ENCODE results near the gene KRTAP5-1. TPM values are rescaled to one million over a fixed set of nuclear protein-coding genes. Genes with fewer than 3 reads are reported as not detected.

The KRTAP5-1 gene
- total RNA-seq, 2 experiments from 2014 or later: not detected

DNA sequence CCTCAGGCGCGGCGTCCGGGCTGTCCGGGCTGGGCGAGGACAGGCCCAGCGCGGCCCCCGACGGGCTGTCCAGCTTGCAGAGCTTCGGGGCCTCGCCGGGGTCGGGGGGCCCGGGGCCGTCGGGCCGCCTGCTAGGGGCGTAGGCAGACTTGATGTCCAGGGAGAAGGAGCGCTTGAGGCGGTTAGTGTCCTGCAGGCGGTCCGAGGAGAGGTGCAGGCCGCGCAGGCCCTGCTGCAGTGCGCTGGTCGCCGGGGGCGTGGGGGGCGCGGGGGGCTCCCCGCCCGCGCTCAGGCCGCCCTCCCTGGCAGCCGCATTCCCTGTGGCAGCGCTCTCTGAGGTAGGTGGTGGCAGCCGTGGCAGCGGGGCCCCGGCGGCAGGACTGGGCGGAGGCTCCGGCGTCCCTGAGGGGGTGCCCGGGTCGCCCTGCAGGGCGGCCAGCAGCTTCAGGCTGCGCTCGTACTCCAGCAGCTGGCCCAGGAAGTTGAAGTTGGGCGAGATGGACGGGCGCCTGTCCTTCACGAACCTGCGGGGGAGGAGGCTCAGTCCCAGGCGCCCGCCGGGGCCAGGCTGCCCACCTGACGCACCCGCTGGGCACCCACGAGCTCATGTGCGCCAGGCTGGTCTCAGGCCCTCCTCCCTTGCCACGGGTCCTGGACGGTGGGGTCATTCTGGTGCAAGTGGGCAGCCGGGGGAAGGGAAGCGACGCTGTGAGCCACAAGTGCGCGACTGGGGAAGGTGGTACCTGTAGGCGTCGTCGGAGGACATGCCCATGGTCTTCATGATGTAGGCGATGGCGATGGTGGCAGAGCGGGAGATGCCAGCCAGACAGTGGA lies 27.8 kb downstream of the KRTAP5-1 start:
- POLR2A ChIA-PET: interaction anchor here (1.4 kb wide), 1 partner anchor 28 kb away, joined by 3 read pairs; no protein-coding TSS in a partner anchor
- Mint-ChIP-seq H3K27me3 (peaks cover 4% of the 10 kb centered on the region), H3K9me3 (no peaks in the 10 kb centered on the region), H3K27ac (no peak overlapping the region), H3K4me1 (ENCODE audit: low read depth) (no peaks in the 10 kb centered on the region), H3K4me3 (no peak overlapping the region), H3K36me3 (ENCODE audit: low read depth) (peaks cover 2% of the 10 kb centered on the region)
- intact Hi-C loops (cut with micrococcal nuclease): no loop called here
- TF ChIP-seq, protein P1, sequence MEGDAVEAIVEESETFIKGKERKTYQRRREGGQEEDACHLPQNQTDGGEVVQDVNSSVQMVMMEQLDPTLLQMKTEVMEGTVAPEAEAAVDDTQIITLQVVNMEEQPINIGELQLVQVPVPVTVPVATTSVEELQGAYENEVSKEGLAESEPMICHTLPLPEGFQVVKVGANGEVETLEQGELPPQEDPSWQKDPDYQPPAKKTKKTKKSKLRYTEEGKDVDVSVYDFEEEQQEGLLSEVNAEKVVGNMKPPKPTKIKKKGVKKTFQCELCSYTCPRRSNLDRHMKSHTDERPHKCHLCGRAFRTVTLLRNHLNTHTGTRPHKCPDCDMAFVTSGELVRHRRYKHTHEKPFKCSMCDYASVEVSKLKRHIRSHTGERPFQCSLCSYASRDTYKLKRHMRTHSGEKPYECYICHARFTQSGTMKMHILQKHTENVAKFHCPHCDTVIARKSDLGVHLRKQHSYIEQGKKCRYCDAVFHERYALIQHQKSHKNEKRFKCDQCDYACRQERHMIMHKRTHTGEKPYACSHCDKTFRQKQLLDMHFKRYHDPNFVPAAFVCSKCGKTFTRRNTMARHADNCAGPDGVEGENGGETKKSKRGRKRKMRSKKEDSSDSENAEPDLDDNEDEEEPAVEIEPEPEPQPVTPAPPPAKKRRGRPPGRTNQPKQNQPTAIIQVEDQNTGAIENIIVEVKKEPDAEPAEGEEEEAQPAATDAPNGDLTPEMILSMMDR (IDR thresholded peaks at IDR 0.05): no peak
- ATAC-seq (no peak), DNase-seq (no peak)
- CTCF ChIA-PET: interaction anchor here (1.5 to 2.8 kb wide), 4 partner anchors 10 to 18 kb away, joined by 3 to 12 read pairs (median 9); no protein-coding TSS in a partner anchor

DNA sequence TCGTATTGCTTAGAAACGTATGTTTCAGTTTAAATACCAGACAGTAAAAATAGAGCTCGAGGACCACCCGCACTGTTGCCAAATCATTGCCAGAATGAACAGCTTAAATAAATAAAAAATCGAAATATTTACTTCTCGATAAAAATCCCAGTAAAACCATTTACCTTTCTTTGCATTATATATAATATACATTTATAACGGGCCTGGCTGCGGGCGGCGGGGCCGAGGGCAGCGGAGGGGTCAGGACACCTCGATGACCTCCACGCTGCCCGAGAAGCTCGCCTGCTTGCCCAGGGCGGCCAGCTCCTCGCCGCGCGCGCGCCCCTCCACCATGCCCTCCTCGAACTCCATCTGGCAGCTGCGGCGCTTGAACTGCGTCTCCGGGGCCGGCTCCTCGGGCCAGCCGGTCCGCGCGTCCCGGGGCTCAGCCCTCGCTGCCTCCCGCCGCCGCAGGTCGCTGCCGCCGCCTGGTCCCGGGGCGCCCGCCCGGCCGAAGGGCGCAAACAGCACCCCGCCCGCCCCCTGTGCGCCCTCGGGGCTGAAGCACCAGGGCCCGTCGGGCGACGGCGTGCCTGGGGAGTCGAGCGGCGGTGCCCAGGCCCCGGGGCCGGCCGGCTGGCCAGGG lies 28.7 kb downstream of the KRTAP5-1 start:
- CTCF ChIA-PET: interaction anchor here (1.5 to 2.8 kb wide), 2 partner anchors 10 to 18 kb away, joined by 3 to 9 read pairs; no protein-coding TSS in a partner anchor
- intact Hi-C loops (cut with micrococcal nuclease): no loop called here
- H3K27me3 Mint-ChIP-seq: peaks cover 4% of the 10 kb centered on the region

DNA sequence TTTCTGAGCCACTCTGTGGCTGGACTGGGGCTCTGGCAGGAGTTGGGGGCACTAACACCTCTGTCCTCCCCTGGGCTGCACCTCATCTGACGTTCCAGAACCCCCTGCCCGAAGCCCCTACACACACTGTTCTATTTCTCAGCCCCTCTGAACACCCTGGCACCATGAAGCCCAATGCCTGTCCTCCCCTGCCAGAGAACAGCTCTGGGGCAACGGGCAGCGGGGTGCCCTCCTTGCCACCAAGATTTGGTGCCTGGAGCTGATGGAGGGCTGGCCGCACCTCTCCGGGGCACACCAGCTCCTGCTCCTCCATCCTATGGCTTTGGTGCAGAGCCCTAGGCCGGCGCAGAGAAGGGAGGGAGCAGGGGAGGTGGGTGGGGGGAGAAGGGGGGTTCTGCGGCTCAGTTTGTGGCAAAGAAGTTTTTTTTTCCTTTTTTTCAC lies 29.4 kb downstream of the KRTAP5-1 start:
- no peaks in the 10 kb centered on the region for H3K4me1 Mint-ChIP-seq (ENCODE audit: low read depth)
- no peak overlapping the region for H3K27ac Mint-ChIP-seq

More for the DNA sequence above, 28.7 kb downstream of the KRTAP5-1 start:
- H3K27ac Mint-ChIP-seq: no peak overlapping the region
- no peak for DNase-seq
- POLR2A ChIA-PET: no interaction called here
- H3K9me3 Mint-ChIP-seq: no peaks in the 10 kb centered on the region
- no peak for ATAC-seq
- peaks cover 2% of the 10 kb centered on the region for H3K36me3 Mint-ChIP-seq (ENCODE audit: low read depth)
- H3K4me3 Mint-ChIP-seq: no peak overlapping the region
- H3K4me1 Mint-ChIP-seq (ENCODE audit: low read depth): no peaks in the 10 kb centered on the region
- TF ChIP-seq, protein P1 (IDR thresholded peaks at IDR 0.05): no peak

DNA sequence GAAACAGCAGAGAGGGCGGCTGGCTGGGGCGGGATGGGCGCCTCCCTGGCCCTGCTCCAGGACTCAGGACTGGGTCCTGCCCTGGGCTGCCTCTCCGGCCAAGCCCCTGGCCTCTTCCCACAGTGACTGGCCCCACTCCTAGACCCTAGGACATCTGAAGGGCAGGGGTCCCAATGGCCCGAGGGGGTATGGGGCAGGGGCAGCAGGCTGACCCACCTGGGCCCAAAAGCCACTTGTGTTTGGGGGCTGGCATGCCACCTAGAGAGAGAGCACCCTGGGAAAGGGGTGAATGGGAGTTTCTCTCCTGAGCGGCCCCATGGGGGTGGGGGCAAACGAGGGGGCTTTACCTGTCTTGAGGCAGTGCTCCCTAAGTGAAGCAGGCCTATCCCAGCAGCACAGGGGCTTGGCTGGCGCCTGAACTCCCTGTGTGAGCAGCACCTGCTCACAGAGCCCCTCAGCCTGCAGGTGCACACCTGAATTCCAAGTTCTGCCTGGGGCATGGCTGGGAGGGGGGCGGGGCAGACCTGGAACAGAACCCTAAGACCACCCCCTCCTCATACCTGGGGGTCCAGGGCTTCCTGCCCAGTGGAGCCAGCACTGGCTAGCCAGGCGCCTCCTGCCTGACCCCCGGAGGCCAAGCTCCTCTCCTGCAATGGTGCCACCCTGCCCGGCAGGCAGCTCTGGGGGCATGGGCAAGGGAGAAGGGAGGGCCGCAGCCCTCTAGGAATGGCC lies 29.9 kb downstream of the KRTAP5-1 start:
- ChIA-PET CTCF (interaction anchor here (1.5 to 2.8 kb wide), 2 partner anchors 8 to 20 kb away, joined by 3 to 9 read pairs; no protein-coding TSS in a partner anchor), POLR2A (no interaction called here)
- Mint-ChIP-seq H3K36me3 (ENCODE audit: low read depth) (peaks cover 2% of the 10 kb centered on the region), H3K27me3 (peaks cover 4% of the 10 kb centered on the region), H3K27ac (no peak overlapping the region), H3K4me1 (ENCODE audit: low read depth) (no peaks in the 10 kb centered on the region), H3K4me3 (no peak overlapping the region), H3K9me3 (no peaks in the 10 kb centered on the region)
- intact Hi-C loops (cut with micrococcal nuclease): no loop called here
- ATAC-seq: no peak
- DNase-seq: no peak
- TF ChIP-seq, protein P1 (IDR thresholded peaks at IDR 0.05): no peak

More for the DNA sequence above, 29.4 kb downstream of the KRTAP5-1 start:
- H3K4me3 Mint-ChIP-seq: no peak overlapping the region
- ChIA-PET POLR2A (no interaction called here), CTCF (interaction anchor here (1.5 to 2.8 kb wide), 2 partner anchors 9 to 19 kb away, joined by 3 to 9 read pairs; no protein-coding TSS in a partner anchor)
- TF ChIP-seq, protein P1 (IDR thresholded peaks at IDR 0.05): no peak
- H3K9me3 Mint-ChIP-seq: no peaks in the 10 kb centered on the region
- intact Hi-C loops (cut with micrococcal nuclease): no loop called here
- H3K36me3 Mint-ChIP-seq (ENCODE audit: low read depth): peaks cover 2% of the 10 kb centered on the region
- ATAC-seq (no peak), DNase-seq (no peak)
- H3K27me3 Mint-ChIP-seq: peaks cover 4% of the 10 kb centered on the region

Measured in activated CD8-positive, alpha-beta T cell treated with anti-CD3 and anti-CD28 coated beads for 36 hours (primary cell).